Effector memory CD8-positive, alpha-beta T cell (primary cell): ENCODE data around the gene INAFM2.

ENCODE experiments used
- ATAC-seq: fragments of 150-1000 bp; cut with Tn5 transposase; replicated peaks from 2 replicates; pipeline ENCODE4 v1.10.0; 2021; ENCODE audit warnings: mild to moderate bottlenecking, moderate library complexity
- DNase-seq, 3 experiments: peaks; one replicate each; pipeline ENCODE4 v3.0.0; 2021
- H3K27ac Mint-ChIP-seq, 2 donors: one replicate each; pipeline ENCODE4 v1.8.0; 2022; ENCODE audit warnings: mild to moderate bottlenecking in 2 of 2, mixed read lengths in 2 of 2, moderate library complexity in 2 of 2
- H3K27me3 Mint-ChIP-seq, 2 donors: one replicate each; pipeline ENCODE4 v1.8.0; 2022; ENCODE audit warnings: mixed read lengths in 2 of 2
- H3K36me3 Mint-ChIP-seq: one replicate; pipeline ENCODE4 v1.8.0; 2022; ENCODE audit warnings: mild to moderate bottlenecking, moderate library complexity, mixed read lengths; ENCODE audit not compliant: insufficient read depth
- H3K4me1 Mint-ChIP-seq, 2 donors: one replicate each; pipeline ENCODE4 v1.8.0; 2022; ENCODE audit warnings: low read depth in 2 of 2, mixed read lengths in 2 of 2
- H3K4me3 Mint-ChIP-seq, 2 donors: one replicate each; pipeline ENCODE4 v1.8.0; 2022; ENCODE audit warnings: mild to moderate bottlenecking in 2 of 2, mixed read lengths in 2 of 2, moderate library complexity in 2 of 2
- H3K9me3 Mint-ChIP-seq, 2 donors: one replicate each; pipeline ENCODE4 v1.8.0; 2022; ENCODE audit warnings: mixed read lengths in 2 of 2

Gene INAFM2

DNA sequence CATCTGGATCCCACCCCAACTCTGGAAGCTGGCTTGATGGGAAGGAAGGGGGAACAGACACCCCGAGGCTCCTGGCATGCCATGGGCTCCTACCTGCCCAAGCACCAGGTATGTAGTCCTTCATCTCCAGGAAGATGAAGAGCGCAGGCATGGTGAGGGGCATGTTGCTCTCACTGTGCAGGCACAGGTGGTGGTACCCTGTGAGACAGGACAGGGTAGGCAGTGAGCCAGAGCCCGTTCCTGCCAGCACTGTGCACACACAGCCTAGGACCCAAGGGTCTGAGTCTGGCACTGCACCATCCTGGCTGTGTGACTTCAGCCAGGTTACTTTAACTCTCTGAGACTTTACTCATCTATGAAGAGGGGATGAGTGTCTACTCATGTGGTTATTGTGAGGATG lies 31.2 kb upstream of the INAFM2 start:
- Mint-ChIP-seq H3K36me3 (peaks cover 8% of the 10 kb centered on the region), H3K4me1 (peaks cover 4 to 8% of the 10 kb centered on the region in 2 donors), H3K27ac (no peak overlapping the region), H3K27me3 (no peaks in the 10 kb centered on the region), H3K4me3 (no peak overlapping the region), H3K9me3 (no peaks in the 10 kb centered on the region)
- no peak for ATAC-seq
- DNase-seq, result no peak

DNA sequence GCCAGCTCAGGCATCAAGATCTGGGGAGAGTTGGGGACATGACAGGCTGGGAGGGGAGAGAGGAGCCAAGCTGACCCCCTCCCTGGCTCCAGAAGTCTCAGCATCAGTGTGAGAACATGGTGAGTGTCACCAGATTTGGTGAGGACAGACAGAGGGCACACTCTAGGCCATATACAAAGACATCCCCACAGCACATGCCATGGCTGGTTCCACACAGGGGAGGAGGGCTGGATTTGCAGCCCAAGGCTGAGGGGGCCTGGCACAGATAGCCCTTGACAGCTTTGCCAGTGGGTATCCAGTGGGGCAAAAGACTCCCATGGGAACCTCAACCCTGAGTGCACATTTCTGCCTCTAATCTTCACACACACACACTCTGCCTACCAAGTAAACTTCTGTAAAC lies 30.5 kb upstream of the INAFM2 start:
- Mint-ChIP-seq H3K27me3 (no peaks in the 10 kb centered on the region), H3K9me3 (no peaks in the 10 kb centered on the region), H3K27ac (peak overlapping the region in 1 of 2 donors; percentile 66), H3K4me3 (no peak overlapping the region), H3K4me1 (peaks cover 4 to 8% of the 10 kb centered on the region in 2 donors), H3K36me3 (peaks cover 10% of the 10 kb centered on the region)
- no peak for DNase-seq
- no peak for ATAC-seq

DNA sequence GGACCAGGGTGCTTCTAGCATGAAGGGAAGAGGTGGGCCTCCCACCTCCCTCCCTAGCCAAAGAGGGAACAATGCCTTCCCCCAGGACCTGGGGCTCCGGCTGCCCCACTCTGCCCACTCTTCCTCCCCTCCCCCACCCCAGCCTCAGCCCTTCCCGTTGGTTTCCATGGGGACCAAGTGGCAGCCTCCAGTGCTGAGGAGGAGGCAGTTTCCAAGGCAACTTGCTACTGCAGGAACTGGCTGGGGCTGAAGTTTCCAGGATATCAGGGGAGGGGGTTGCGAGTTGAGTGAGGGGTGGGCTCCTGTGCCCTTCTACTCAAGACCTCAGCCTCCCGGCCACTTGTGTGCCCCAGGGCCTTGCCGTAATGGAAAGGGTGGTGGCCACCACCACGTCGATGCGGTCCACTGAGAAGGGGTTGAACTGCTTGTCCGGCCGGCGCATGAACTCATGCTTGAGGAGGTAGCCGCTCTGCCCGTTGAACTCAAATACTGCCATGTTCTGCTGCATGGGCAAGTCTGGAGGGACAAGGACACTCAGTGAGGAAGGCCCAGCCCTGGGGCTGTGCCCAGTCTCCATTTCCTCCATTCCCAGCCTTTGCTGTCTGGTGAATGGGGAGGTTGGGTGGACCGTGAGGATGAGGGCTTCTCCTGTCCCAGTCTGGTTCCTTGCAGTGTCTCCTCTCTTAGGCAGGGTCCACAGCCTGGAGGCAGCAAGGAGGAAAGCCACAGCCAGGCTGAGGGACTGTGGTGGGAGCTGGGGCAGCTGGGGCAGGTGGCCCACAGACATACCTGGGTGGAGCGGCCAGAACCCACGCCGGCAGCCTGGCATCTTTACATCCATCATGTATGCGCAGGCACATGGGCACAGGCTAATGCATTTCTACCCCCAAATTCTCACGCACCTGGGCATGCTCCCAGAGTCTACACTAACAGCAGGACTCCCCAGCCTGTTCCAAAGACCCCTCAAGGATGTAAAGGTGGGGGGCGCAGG lies 29.3 kb upstream of the INAFM2 start:
- Mint-ChIP-seq H3K9me3 (no peaks in the 10 kb centered on the region), H3K27ac (peak overlapping the region in 1 of 2 donors; percentile 66), H3K4me3 (no peak overlapping the region), H3K4me1 (peaks cover 4 to 8% of the 10 kb centered on the region in 2 donors), H3K36me3 (peaks cover 9% of the 10 kb centered on the region), H3K27me3 (no peaks in the 10 kb centered on the region)
- ATAC-seq (no peak), DNase-seq (no peak)

DNA sequence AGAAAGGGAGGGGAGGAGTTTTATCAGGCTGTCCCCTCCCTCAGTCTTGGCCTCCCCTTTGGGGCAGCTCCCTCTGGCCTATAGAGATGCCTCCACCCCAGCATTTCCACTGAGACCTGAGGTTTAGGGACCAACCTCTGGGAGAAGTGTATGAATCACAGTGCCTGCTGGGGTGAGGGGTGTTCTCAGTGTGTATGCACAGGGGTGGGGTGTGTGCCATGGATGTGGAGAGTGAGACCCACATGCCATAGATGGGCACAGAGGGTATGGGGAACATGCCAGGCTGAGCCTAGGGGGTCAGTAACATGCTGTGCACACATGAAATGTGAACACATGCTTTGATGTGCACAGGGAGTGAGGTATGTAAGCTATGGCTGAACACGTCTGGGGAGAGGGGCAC lies 28.2 kb upstream of the INAFM2 start:
- Mint-ChIP-seq H3K4me1 (peaks cover 4 to 8% of the 10 kb centered on the region in 2 donors), H3K9me3 (no peaks in the 10 kb centered on the region), H3K27ac (peak overlapping the region; percentile 49 to 74), H3K36me3 (peaks cover 20% of the 10 kb centered on the region), H3K4me3 (no peak overlapping the region), H3K27me3 (no peaks in the 10 kb centered on the region)
- DNase-seq (no peak), ATAC-seq (no peak)

DNA sequence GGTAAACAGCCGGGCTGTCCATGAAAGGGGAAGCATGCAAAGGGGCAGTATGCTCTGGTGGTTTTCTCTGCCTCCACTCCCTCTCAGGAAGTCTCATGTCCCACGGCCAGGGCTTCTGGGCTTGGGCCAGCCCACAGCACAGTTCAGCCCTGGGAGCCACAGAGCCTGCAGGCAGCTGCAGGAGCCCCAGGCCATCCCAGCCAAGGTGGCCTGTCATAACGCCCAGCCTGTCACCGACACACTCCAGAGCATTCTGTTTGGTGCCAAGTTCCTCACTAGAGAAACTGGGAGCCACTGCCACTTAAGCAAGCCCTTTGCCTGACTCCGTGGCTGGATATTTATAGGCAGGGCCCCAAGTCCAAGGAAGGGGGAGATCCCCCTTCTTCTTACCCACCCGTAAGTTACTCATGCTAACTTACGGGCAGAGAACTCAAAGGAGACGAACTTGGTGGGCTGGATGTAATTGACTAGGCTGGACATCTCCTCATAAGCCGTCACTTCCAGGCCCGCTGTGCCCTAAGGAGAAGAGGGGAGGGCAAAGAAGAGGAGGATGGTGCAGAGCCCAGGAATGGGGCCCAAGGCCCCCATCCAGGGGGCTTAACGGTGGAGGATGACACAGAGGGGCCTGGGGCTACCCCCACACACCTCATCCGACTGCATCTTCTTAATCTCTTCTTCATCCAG lies 27.5 kb upstream of the INAFM2 start:
- Mint-ChIP-seq H3K4me3 (no peak overlapping the region), H3K36me3 (peaks cover 22% of the 10 kb centered on the region), H3K9me3 (no peaks in the 10 kb centered on the region), H3K27me3 (no peaks in the 10 kb centered on the region), H3K27ac (peak overlapping the region; percentile 44 to 49), H3K4me1 (peaks cover 7 to 8% of the 10 kb centered on the region in 2 donors)
- DNase-seq, result no peak
- no peak for ATAC-seq

DNA sequence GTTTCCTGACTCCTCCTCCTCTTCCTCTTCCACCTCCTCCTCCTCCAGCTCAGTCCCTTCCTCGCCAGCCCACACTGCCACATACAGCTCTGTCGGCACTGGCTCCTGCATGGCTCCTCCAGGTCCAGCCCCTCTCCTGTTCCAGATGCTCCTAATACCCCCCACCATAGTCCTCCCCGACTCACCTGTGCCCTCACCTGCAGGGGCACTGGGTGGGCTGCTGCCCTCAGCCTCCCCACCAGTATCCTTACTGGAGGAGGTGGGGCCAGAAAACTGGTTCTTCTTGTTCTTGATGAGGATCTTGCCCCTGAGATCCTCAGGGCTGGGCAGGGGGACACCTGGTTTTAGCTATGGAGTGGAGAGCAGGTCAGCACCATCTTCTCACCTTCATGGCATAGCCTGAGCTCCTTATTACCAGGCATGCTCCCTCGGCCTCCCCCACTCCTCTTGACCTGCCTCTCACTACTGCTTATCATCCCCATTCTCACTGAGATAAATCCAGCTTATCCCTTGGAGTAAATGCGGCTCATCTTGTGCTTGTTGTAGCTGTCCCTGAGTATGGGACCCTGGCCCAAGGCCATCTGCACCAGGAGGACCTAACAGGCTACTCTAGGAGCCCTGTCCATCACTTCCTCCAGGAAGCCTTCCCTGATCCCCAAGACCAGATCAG lies 26.8 kb upstream of the INAFM2 start:
- ATAC-seq, result no peak
- H3K4me3 Mint-ChIP-seq, result no peak overlapping the region
- no peaks in the 10 kb centered on the region for H3K9me3 Mint-ChIP-seq
- no peak for DNase-seq
- H3K36me3 Mint-ChIP-seq, result peaks cover 27% of the 10 kb centered on the region
- H3K4me1 Mint-ChIP-seq, result peaks cover 7 to 8% of the 10 kb centered on the region in 2 donors
- no peaks in the 10 kb centered on the region for H3K27me3 Mint-ChIP-seq
- peak overlapping the region; percentile 44 to 68 for H3K27ac Mint-ChIP-seq

DNA sequence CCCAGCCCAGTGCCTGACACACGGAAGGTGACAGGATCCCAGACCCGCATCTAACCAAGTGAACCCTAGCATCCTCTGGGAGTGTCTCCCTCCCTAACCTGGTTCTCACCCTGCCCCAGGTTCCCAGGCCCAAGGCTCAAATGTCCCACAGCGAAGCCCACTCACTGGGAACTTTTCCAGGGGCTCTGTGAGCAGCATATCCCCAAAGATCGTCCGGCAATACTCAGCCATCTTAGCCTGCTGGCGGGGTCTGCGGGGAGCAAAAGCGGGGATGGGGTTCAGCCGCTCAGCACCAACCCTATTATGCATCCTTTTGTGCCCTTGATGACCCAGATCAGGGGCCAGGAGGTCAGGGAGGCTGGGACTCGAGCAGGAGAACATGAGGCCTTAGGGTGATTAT lies 26.1 kb upstream of the INAFM2 start:
- no peak overlapping the region for H3K4me3 Mint-ChIP-seq
- peaks cover 33% of the 10 kb centered on the region for H3K36me3 Mint-ChIP-seq
- peaks cover 7 to 8% of the 10 kb centered on the region in 2 donors for H3K4me1 Mint-ChIP-seq
- DNase-seq, result no peak
- no peaks in the 10 kb centered on the region for H3K27me3 Mint-ChIP-seq
- no peak for ATAC-seq
- no peaks in the 10 kb centered on the region for H3K9me3 Mint-ChIP-seq
- H3K27ac Mint-ChIP-seq, result peak overlapping the region in 1 of 2 donors; percentile 68

DNA sequence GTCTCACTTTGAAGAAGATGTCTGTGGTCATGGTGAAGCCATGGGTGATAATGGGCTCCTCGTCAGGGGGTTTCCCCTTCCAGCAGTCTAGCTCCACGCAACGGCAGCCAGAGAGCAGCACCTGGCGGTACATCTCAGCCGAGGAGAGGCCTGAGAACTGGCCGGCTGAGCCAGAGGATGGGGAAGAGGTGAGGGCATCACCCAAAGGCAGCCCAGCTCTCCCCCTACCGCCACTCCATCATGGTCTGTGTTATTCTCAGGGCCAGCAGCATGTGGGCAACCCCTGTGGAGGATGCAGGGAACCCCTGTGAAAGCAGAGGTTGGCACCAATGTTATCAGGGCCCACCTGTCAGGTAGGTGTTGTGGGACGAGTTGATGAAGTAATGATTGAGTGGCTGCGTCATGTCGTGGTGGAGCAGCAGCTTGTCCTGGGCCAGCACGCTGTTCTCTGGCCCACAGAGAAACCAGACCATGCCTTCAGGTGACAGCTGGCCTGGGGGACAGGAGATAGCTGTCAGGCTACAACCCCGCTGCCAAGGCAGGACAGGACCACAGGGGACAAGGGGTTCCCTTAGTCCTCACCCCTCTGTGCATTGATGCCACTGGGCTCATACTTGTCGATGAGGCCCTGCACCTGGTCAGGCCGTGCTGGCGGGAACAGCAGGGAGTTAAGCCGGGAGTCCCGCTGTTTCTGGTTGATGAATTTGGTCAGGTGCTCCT lies 25.1 kb upstream of the INAFM2 start:
- Mint-ChIP-seq H3K4me3 (no peak overlapping the region), H3K9me3 (no peaks in the 10 kb centered on the region), H3K27me3 (no peaks in the 10 kb centered on the region), H3K27ac (no peak overlapping the region), H3K4me1 (peaks cover 7 to 10% of the 10 kb centered on the region in 2 donors), H3K36me3 (peaks cover 33% of the 10 kb centered on the region)
- DNase-seq (no peak), ATAC-seq (no peak)

DNA sequence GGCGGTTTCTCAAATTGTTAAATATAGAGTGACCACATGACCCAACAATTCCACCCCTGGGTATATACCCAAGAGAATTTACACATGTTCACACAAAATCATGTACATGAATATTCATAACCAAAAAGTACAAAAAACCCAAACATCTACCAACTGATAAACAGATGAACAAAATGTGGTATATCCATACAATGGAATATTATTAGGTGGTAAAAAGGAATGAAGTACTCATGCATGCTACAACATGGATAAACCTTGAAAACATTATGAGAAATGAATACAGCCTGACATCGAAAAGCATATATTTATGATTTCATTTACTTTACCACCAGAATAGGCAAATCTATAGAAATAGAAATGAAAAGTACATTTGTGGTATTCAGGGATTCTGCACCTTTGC lies 23.1 kb upstream of the INAFM2 start:
- Mint-ChIP-seq H3K27ac (no peak overlapping the region), H3K9me3 (no peaks in the 10 kb centered on the region), H3K27me3 (no peaks in the 10 kb centered on the region), H3K4me1 (peaks cover 21 to 30% of the 10 kb centered on the region in 2 donors), H3K36me3 (peaks cover 41% of the 10 kb centered on the region), H3K4me3 (no peak overlapping the region)
- ATAC-seq (no peak), DNase-seq (no peak)

DNA sequence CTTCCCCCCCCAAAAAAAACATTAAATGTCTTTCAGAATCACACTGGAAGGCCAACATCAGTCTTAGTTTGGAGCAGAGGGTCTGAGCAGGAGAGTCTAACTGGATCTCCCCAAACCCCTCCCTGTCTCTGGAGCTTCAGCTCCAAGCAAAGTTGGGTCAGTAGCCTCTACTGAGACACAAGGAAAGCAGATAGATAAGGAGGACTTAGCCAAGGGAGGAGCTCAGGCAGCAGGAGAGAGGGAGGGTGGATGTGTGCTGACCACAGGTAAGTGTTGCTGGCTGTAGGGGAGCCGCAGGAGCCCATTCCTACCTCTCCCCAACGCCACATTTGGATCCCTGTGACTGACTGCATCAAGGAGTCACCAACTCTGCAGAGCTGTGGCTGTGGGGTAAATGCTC lies 22.7 kb upstream of the INAFM2 start:
- no peak for DNase-seq
- Mint-ChIP-seq H3K4me1 (peaks cover 21 to 30% of the 10 kb centered on the region in 2 donors), H3K4me3 (no peak overlapping the region), H3K27ac (no peak overlapping the region), H3K27me3 (no peaks in the 10 kb centered on the region), H3K9me3 (no peaks in the 10 kb centered on the region), H3K36me3 (peaks cover 41% of the 10 kb centered on the region)
- no peak for ATAC-seq

DNA sequence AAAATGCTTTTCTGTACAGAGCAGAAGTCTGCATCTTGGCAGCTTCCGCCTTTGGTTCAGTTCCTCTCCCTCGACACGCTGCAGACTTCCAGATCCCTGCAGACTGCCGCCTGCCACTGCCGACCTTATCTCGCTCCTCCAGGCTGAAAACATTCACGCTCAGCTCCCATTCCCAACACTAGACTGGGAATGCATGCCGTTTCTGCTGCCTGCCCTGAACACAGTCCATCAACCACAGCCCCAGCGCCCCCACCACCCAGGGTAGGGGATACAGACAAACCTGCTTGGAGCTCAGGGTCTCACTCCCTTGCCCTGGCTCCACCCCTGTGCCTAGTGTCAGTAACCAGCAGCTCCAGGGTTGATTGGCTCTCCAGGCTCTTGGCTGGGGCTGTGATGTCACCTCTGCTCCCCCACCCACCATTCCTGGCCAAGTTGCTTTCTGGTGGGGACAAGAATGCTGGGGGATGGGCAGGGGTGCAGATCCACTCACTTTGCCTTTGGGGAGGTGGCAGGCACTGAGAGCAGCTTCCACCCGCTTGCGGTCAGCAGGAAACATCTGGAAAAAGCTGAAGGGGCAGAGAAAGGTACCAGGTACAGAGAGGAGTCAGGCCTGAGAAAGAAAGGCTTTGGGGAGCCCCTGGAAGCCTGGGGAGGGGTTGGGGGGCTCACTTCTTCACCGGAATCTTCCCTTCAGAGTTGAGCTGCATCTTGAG lies 21.9 kb upstream of the INAFM2 start:
- Mint-ChIP-seq H3K4me3 (no peak overlapping the region), H3K27me3 (no peaks in the 10 kb centered on the region), H3K36me3 (peaks cover 41% of the 10 kb centered on the region), H3K27ac (peak overlapping the region; percentile 41 to 64), H3K9me3 (no peaks in the 10 kb centered on the region), H3K4me1 (peaks cover 28 to 34% of the 10 kb centered on the region in 2 donors)
- no peak for ATAC-seq
- DNase-seq, result no peak

DNA sequence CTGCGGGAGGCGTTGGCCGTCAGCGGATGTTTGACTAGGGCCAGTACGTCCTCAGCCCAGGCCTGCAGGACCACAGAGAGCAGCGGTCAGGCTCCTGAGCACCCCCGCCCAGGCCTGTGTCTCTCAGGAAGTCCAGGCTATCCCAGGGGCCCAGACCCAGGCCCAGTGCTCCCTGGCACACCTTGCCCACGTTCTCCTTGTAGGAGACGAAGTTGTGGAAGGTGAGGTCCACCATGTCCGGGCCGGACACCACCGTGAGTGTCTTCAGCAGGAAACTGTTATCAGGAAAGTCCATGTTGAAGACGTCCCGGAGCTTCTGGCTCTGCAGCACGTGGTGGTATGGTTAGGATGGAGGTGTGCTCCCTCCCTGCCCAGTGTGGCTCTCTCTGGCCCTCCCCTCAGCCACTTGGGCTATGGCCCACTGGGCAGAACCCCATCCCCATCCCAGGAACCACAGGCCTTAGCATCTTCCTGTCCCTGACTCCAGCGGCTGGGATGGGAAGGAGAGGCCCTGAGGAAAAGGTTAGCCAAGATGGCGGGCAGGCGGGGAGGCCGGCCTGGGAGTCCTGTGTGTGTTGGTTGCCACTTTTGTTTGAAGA lies 21.1 kb upstream of the INAFM2 start:
- no peak overlapping the region for H3K4me3 Mint-ChIP-seq
- no peaks in the 10 kb centered on the region for H3K27me3 Mint-ChIP-seq
- peaks cover 32 to 34% of the 10 kb centered on the region in 2 donors for H3K4me1 Mint-ChIP-seq
- no peak for DNase-seq
- H3K36me3 Mint-ChIP-seq, result peaks cover 39% of the 10 kb centered on the region
- no peak for ATAC-seq
- no peaks in the 10 kb centered on the region for H3K9me3 Mint-ChIP-seq
- peak overlapping the region in 1 of 2 donors; percentile 64 for H3K27ac Mint-ChIP-seq
